GM12891 (cell line): Measurements from ENCODE around the gene TSPAN9.

Experiments
- PAX5 ChIP-seq: IDR thresholded peaks from 2 replicates; pipeline ENCODE4 v1.6.1; 2011; ENCODE audit warnings: low read length, moderate library complexity, mild to moderate bottlenecking; ENCODE audit not compliant: insufficient read depth, severe bottlenecking
- POLR2A ChIP-seq: IDR thresholded peaks from 2 replicates; pipeline ENCODE4 v1.6.1; 2011; ENCODE audit warnings: low read depth, low read length, control low read depth
- POLR2AphosphoS5 ChIP-seq: IDR thresholded peaks from 2 replicates; pipeline ENCODE4 v1.6.1; 2011; ENCODE audit warnings: low read depth, low read length, control low read depth
- SPI1 ChIP-seq: IDR thresholded peaks from 2 replicates; pipeline ENCODE4 v1.6.1; 2011; ENCODE audit warnings: low read depth, low read length, control low read depth

- no peak for TF ChIP-seq SPI1
- no peak for TF ChIP-seq POLR2AphosphoS5
- TF ChIP-seq POLR2A: no peak
- no peak for TF ChIP-seq PAX5
Measured at GRCh38 chr12:3197131-3197818, 120.1 kb downstream of the TSPAN9 start.
